ENCODE data around the gene FAM200B. TPM values are rescaled to one million over a fixed set of nuclear protein-coding genes. Genes with fewer than 3 reads are reported as not detected.

Gene FAM200B
- total RNA-seq, 2 experiments from 2014 or later = 18.5 to 22.1 TPM

GRCh38 chr4:15676039-15676438 lies 5.6 kb upstream of the FAM200B start:
- Mint-ChIP-seq H3K27ac (no peak overlapping the region), H3K36me3 (ENCODE audit: low read depth) (no peaks in the 10 kb centered on the region), H3K4me3 (no peak overlapping the region), H3K27me3 (no peaks in the 10 kb centered on the region), H3K9me3 (no peaks in the 10 kb centered on the region), H3K4me1 (ENCODE audit: low read depth) (no peaks in the 10 kb centered on the region)
- DNase-seq (no peak), ATAC-seq (ENCODE audit: poor library complexity) (no peak)
- POLR2A ChIA-PET = interaction anchor here (2.3 kb wide), 1 partner anchor 20 kb away, joined by 10 read pairs; no protein-coding TSS in a partner anchor
- Histone ChIP-seq H3K4me3 (ENCODE audit: low read length) (no peak overlapping the region), H3K4me1 (ENCODE audit: insufficient read depth, low read length) (peaks cover under 1% of the 10 kb centered on the region), H3K27me3 (ENCODE audit: control insufficient read depth in 1 of 2, insufficient read depth in 2 of 2, low read length in 2 of 2) (no peaks in the 10 kb centered on the region), H3K36me3 (ENCODE audit: insufficient read depth, low read length) (no peaks in the 10 kb centered on the region), H3K9me3 (ENCODE audit: control insufficient read depth in 1 of 2, insufficient read depth in 1 of 2, low read length in 2 of 2) (no peaks in the 10 kb centered on the region), H3K27ac (ENCODE audit: low read depth in 1 of 2, low read length in 2 of 2) (no peak overlapping the region)
- TF ChIP-seq CTCF (IDR thresholded peaks at IDR 0.05) = no peak
- CTCF ChIA-PET = interaction anchor here (1.1 to 1.4 kb wide), 2 partner anchors 13 to 14 kb away, joined by 3 read pairs; no protein-coding TSS in a partner anchor
- intact Hi-C loops (cut with DNase I, micrococcal nuclease) = no loop called here

- H3K4me3 ChIP-seq (ENCODE audit: low read length) = no peak overlapping the region
- Mint-ChIP-seq H3K4me3 (no peak overlapping the region), H3K27me3 (no peaks in the 10 kb centered on the region), H3K4me1 (ENCODE audit: low read depth) (peaks cover 5% of the 10 kb centered on the region), H3K36me3 (ENCODE audit: low read depth) (peaks cover 6% of the 10 kb centered on the region), H3K27ac (no peak overlapping the region), H3K9me3 (no peaks in the 10 kb centered on the region)
- ATAC-seq (ENCODE audit: poor library complexity) (no peak), DNase-seq (no peak)
- ChIA-PET POLR2A (interaction anchor here (2.3 kb wide), 1 partner anchor 20 kb away, joined by 10 read pairs; no protein-coding TSS in a partner anchor), CTCF (no interaction called here)
- no peaks in the 10 kb centered on the region for H3K27me3 ChIP-seq (ENCODE audit: control insufficient read depth in 1 of 2, insufficient read depth in 2 of 2, low read length in 2 of 2)
- H3K36me3 ChIP-seq (ENCODE audit: insufficient read depth, low read length) = no peaks in the 10 kb centered on the region
- intact Hi-C loops (cut with DNase I, micrococcal nuclease) = no loop called here
- H3K9me3 ChIP-seq (ENCODE audit: control insufficient read depth in 1 of 2, insufficient read depth in 1 of 2, low read length in 2 of 2) = no peaks in the 10 kb centered on the region
- TF ChIP-seq CTCF (IDR thresholded peaks at IDR 0.05) = no peak
- peaks cover 4% of the 10 kb centered on the region for H3K4me1 ChIP-seq (ENCODE audit: insufficient read depth, low read length)
- no peak overlapping the region for H3K27ac ChIP-seq (ENCODE audit: low read depth in 1 of 2, low read length in 2 of 2)
Measured at GRCh38 chr4:15676899-15677298, 4.7 kb upstream of the FAM200B start.

GRCh38 chr4:15677507-15677988 lies 4.1 kb upstream of the FAM200B start:
- Histone ChIP-seq H3K27me3 (ENCODE audit: control insufficient read depth in 1 of 2, insufficient read depth in 2 of 2, low read length in 2 of 2) (no peaks in the 10 kb centered on the region), H3K36me3 (ENCODE audit: insufficient read depth, low read length) (no peaks in the 10 kb centered on the region), H3K4me3 (ENCODE audit: low read length) (no peak overlapping the region), H3K4me1 (ENCODE audit: insufficient read depth, low read length) (peaks cover 6% of the 10 kb centered on the region), H3K27ac (ENCODE audit: low read depth in 1 of 2, low read length in 2 of 2) (no peak overlapping the region), H3K9me3 (ENCODE audit: control insufficient read depth in 1 of 2, insufficient read depth in 1 of 2, low read length in 2 of 2) (no peaks in the 10 kb centered on the region)
- no peaks in the 10 kb centered on the region for H3K27me3 Mint-ChIP-seq
- ChIA-PET CTCF (no interaction called here), POLR2A (no interaction called here)
- H3K9me3 Mint-ChIP-seq = no peaks in the 10 kb centered on the region
- intact Hi-C loops (cut with DNase I, micrococcal nuclease) = no loop called here
- no peak overlapping the region for H3K4me3 Mint-ChIP-seq
- peaks cover 13% of the 10 kb centered on the region for H3K36me3 Mint-ChIP-seq (ENCODE audit: low read depth)
- ATAC-seq (ENCODE audit: poor library complexity) (no peak), DNase-seq (no peak)
- TF ChIP-seq CTCF (IDR thresholded peaks at IDR 0.05) = no peak
- peaks cover 11% of the 10 kb centered on the region for H3K4me1 Mint-ChIP-seq (ENCODE audit: low read depth)
- no peak overlapping the region for H3K27ac Mint-ChIP-seq
